LHCN-M2 (cell line): Measurements from ENCODE around the gene ARMH2. TPM values are rescaled to one million over a fixed set of nuclear protein-coding genes. Genes with fewer than 3 reads are reported as not detected.
A peak's percentile ranks its signal among the peaks of the same experiment; 100 is the strongest.

Experiments used
- DNase-seq: peaks from one replicate; pipeline ENCODE4 v3.0.0-alpha.2; 2012; ENCODE audit warnings: low read depth
- polyA plus RNA-seq: library from polyadenylated mRNA; unstranded; fragments of >200 nt; gene quantifications from one replicate; pipeline ENCODE4 v1.2.1, GENCODE V29; 2012; ENCODE audit warnings: missing spikeins
- total RNA-seq: library from RNA; depleted of rRNA; stranded (reverse); fragments of >200 nt; gene quantifications from 2 replicates; pipeline ENCODE4 v1.2.3, GENCODE V29; 2014; rRNA removed

ARMH2 gene
- total RNA-seq = not detected in 2 replicates
- not detected for polyA plus RNA-seq

DNA sequence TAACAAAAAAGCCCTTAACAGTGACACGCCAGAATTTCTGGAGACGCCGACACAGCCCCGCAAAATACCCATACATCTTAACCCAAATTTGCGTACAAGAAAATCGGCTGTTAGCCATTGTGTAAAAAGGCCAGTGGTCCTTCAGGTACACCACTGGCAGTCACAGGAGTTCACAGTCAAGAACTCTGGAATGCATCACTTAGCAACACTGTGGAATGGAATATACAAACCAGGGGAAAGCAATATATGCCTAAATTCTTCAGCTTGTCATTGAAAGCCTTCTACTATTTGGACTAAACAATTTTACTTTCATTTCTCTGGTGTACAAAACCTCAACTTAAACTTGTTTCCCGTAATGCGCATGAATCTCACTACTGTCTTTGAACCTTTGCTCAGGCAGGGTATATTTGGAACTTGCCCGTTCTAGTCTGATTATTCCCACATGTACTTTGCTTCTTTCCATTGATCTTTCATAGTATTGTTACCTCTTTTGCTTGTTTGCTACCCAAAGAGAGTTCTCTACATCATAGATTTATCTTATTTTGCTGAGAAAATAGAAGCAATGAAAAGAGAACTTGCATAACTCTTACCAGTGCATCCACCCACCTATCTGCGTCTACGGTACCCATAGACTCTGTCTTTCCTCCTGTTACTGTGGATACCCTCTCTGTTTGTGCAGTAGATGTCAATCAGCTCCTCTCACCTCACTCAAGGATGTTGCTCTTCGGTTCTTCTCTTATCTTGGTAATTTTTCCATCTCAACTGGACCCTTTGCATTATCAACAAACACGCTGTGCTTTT lies at the start of gene ARMH2:
Gene ARMH2 (minus strand): TSS at position 178 of the 801 bp plus-strand sequence. CDS start 60 bp downstream, at position 118.
- no peak for DNase-seq

DNA sequence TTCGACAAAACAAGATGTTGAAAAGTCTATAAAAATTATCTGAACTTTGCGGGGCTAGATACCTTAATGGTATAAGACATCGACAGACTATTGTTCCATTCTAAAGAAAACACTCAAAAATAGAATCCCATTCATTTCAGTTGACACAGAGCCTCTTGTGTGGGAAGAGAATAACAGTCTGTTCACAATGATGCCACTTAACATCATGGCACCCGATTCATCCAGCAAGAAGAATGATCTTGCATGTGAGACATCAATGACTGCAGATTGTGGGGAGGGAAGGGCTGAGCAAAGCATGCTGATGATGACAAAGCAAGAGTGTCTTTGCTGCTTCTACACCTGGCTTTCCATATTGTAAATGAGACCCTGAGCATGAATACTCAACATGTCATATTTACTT lies 49.7 kb upstream of the ARMH2 start:
- DNase-seq = no peak

DNA sequence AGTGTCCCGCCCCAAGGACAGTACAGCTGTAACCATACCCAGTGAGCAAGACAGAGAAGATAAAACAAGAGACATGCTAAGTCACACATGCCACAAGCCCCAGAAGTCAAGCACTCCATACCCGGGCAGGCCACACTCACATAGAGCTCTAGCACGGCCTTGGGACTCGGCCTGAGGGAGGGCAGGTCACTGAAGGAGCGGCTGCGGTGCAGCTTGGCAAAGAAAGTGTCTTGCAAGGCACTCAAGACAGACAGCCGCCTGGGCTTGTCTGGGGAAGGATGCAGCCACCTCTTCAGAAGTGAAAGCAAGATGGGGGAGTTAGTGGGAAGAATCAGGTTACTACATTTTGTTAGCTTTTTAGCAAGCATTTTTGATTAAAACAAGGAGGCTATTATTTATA lies 48.7 kb upstream of the ARMH2 start:
- DNase-seq = no peak

DNA sequence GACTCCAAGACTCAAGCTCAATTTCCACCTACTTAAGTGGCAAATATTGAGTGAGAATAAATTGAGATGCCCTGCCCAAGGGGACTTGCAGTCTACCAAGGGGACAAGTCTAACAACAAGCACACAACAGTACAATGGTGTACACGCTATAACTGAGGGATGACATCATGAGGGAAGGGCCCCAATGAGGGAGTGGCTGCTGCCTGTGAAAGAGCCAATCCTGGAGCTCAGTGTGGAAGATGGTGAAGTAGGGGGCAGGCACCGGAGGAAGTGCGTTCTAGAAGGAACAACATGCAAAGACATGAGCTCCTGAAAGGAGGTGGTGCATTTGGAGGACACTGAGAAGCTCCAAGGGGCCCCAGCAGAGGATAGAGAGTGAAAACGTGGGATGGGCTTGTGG lies 46.9 kb upstream of the ARMH2 start:
- DNase-seq = no peak

GRCh38 chr6:24844903-24845302 lies 46.2 kb upstream of the ARMH2 start:
- DNase-seq = no peak

- DNase-seq = no peak
These were observed 45.3 kb upstream of the ARMH2 start for GRCh38 chr6:24844061-24844460.

- no peak for DNase-seq
These were observed 41.5 kb upstream of the ARMH2 start for GRCh38 chr6:24840187-24840586.

- no peak for DNase-seq
These were observed 40.3 kb upstream of the ARMH2 start for GRCh38 chr6:24838994-24839393.

GRCh38 chr6:24838081-24838480 lies 39.4 kb upstream of the ARMH2 start:
- no peak for DNase-seq

- no peak for DNase-seq
These were observed 37.4 kb upstream of the ARMH2 start for GRCh38 chr6:24836109-24836508.

DNA sequence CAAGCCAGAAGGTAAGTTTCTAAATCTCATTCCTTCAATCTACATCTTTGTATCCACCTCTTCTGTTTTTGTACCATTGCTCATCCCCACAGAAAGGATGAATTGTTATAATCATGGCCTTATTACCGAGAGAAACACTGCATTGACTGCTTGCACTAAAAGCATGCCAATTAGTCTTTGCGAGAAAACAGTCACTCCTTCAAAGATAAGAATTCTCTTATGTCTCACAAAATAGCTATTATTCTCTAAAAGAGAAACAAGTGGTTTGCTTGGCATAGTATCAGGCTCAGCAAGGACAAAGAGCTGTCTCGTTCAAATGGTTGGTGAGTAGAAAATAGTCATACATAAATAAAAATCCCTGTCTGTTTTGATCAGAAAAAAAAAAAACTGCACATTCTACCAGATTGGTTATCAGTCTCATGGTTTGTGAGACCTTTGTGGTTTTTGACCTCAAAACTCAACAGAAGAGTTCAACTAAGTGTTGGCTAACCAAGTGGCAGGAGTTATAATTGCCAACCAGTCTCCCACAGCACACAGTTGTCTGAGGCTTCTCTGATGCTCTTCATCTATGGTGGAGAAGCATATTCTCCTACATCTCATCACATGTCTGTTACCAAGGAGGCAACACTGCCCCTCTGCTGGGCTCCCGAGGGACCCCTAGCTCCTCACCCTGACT lies 35.1 kb upstream of the ARMH2 start:
- DNase-seq = no peak

DNA sequence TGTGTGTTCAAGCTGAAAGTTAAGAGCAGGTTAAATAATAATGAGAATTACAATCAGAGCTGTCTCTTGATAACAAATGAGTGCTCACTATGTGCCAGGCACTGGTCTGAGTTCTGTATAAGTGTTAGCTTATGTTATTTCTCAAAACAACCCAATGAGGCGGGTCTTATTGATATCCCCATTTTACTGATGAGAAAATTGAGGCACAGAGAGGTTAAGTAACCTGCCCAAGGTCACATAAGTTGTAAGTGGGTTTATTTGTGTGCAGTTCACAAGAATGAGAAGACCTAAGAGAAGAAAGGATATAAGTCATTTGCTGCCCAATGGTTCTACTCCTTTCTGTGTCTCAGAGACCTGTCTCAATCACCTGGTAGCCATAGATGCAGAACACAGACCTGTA lies 34.1 kb upstream of the ARMH2 start:
- DNase-seq = no peak

DNA sequence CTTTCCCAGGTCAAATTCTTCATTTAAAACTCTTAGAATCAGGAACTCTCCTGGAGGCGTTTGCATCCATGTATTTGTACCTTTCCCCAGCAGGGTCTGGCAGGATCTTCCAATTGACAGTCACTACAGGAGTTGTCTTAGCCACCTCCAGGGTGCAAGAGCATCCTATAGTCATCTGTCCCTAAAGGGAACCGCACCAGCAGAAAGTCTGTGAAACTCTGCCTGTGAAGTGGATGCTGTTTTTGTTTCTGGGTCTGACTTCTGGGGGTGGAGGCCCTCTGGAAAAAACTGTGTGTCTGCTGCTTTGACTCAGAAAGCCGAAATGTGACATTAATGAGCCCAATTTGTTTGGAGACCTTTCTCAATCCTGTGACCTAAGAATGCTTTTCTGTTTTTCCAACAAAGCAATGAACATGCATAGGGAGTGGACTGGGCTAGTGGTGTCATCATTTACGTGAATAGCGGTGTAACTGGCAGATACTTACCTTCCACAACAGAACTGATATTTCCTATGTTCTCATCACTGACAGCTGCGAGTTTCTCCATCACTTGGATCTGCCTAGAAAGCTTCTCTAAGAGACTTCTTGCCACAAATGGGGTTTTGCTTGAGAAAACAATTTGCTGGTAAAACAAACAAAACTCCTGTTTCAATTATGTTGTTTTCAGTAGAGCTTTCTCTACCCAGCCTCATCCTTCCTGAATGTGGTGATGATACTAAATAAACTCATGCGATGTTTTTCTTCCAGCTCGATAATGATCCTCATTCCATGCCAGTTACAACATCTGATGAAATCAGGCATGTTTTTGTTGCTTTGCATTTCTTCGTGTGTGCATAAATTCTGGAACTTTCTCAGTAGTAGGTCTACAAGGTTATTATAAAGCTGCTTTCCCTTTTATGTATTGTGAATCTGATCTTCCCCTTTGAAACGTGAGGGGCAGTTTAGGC lies 33.3 kb upstream of the ARMH2 start:
- peak; percentile 40 for DNase-seq

GRCh38 chr6:24829657-24830056 lies 30.9 kb upstream of the ARMH2 start:
- DNase-seq = no peak

DNA sequence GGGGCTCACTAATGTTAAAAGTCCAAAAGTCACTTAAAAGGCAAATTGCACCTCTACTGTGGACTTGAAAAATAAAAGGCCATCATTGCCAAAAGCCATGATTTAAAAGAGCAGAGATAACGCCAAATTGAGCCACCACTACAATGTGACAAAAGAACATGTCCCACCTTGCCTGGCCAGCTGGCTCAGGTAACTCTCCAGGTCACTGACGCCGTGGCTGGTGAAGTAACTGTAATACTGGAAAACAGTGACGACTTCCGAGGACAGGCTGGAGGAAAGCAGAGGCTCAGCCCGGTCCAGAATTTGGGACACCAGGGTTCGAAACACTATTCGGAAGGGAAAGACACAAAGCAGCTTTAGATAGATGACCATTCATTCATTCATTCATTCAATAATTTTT lies 29.3 kb upstream of the ARMH2 start:
- DNase-seq = no peak

- DNase-seq = no peak
These were observed 28.4 kb upstream of the ARMH2 start for GRCh38 chr6:24827162-24827561.

- DNase-seq = no peak
These were observed 26.5 kb upstream of the ARMH2 start for GRCh38 chr6:24825130-24825630.

- DNase-seq = peak; percentile 28
These were observed 25.6 kb upstream of the ARMH2 start for GRCh38 chr6:24824142-24824938.

GRCh38 chr6:24823185-24823584 lies 24.5 kb upstream of the ARMH2 start:
- no peak for DNase-seq

DNA sequence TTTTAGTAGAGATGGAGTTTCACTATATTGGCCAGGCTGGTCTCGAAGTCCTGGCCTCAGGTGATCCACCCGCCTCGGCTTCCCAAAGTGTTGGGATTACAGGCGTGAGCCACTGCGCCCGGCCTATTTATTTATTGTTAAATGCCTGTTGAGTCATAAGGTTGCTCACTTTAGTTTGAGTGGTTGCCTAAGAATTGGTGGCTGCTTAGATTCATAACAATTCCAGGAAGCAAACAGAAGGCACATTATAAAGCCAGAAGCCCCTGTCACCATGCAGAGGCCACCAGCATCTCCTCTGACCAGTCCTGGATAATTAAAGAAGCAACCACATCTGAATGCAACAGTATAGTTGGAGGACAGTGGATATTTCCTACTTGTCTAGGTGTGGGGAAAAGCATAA lies 24.0 kb upstream of the ARMH2 start:
- no peak for DNase-seq

GRCh38 chr6:24821860-24822444 lies 23.2 kb upstream of the ARMH2 start:
- DNase-seq = no peak
